ENCODE data around the gene NDP. TPM values are rescaled to one million over a fixed set of nuclear protein-coding genes. Genes with fewer than 3 reads are reported as not detected.

NDP gene
- total RNA-seq, 1 donor from 2014 or later = not detected

DNA sequence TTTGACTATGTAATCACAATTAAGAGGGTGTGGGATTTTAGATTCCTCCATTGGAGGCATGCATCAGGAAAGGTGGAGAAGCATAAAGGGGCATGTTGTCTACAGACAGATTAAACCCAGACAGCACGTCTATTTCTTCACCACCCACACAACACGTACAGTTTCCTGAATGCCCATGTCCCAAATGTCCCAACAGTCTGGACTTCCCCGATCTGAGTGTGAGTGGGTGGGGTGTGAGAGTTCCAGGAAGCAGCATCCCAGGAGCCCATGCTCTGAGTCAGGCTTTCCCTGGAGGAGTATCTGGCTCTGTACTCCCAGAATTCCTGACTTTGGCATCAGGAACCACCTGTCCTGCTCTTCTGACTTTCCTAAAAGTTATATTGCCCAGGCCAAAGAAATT lies 30.8 kb upstream of the NDP start:
- Mint-ChIP-seq H3K27me3 (no peaks in the 10 kb centered on the region), H3K4me1 (no peaks in the 10 kb centered on the region), H3K27ac (no peak overlapping the region), H3K9me3 (no peaks in the 10 kb centered on the region), H3K4me3 (no peak overlapping the region), H3K36me3 (ENCODE audit: low read depth) (no peaks in the 10 kb centered on the region)
- TF ChIP-seq, protein P1, sequence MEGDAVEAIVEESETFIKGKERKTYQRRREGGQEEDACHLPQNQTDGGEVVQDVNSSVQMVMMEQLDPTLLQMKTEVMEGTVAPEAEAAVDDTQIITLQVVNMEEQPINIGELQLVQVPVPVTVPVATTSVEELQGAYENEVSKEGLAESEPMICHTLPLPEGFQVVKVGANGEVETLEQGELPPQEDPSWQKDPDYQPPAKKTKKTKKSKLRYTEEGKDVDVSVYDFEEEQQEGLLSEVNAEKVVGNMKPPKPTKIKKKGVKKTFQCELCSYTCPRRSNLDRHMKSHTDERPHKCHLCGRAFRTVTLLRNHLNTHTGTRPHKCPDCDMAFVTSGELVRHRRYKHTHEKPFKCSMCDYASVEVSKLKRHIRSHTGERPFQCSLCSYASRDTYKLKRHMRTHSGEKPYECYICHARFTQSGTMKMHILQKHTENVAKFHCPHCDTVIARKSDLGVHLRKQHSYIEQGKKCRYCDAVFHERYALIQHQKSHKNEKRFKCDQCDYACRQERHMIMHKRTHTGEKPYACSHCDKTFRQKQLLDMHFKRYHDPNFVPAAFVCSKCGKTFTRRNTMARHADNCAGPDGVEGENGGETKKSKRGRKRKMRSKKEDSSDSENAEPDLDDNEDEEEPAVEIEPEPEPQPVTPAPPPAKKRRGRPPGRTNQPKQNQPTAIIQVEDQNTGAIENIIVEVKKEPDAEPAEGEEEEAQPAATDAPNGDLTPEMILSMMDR (IDR thresholded peaks at IDR 0.05) = no peak
- POLR2A ChIA-PET = no interaction called here
- intact Hi-C loops (cut with micrococcal nuclease) = no loop called here
- CTCF ChIA-PET = no interaction called here
- ATAC-seq (ENCODE audit: low read depth) (no peak), DNase-seq (no peak)

DNA sequence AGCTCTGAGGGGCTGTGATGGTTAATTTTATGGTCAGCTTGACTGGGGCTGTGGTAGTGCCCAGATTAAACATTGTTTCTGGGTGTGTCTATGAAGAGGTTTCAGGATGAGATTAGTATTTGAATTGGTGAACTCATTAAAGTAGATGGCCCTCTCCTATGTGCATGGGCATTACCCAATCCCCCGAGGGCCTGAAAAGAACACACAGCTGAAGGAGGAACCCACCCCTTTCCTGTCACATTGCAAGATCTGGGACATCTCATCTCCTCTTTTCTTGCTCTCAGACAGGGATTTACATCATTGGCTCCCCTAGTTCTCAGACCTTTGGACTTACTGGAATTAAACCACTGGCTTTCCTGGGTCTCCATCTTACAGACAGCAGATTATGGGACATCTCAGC lies 29.4 kb upstream of the NDP start:
- intact Hi-C loops (cut with micrococcal nuclease) = no loop called here
- H3K4me1 Mint-ChIP-seq = no peaks in the 10 kb centered on the region
- POLR2A ChIA-PET = no interaction called here
- ATAC-seq (ENCODE audit: low read depth) (no peak), DNase-seq (no peak)
- H3K9me3 Mint-ChIP-seq = no peaks in the 10 kb centered on the region
- H3K27me3 Mint-ChIP-seq = no peaks in the 10 kb centered on the region
- H3K4me3 Mint-ChIP-seq = no peak overlapping the region
- no peak overlapping the region for H3K27ac Mint-ChIP-seq
- TF ChIP-seq, protein P1 (IDR thresholded peaks at IDR 0.05) = no peak
- CTCF ChIA-PET = no interaction called here
- no peaks in the 10 kb centered on the region for H3K36me3 Mint-ChIP-seq (ENCODE audit: low read depth)

DNA sequence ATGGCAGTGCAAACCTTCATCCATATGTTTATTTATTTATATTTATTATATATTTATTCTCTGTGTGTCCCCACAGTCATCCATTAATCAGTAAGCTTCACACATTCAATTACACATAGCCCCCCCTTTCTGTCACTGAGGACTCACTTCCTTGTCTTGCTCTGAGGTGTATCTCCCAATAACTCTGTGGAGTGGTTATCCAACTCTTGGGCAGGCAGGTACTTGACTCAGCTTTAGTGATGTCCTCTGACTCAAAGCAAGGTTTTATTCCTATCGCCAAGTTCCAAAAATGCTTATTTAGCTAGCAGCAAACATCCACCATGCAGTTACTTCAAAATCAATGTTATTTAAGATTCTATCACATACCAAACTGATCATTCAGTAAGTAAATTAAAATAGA lies 25.2 kb upstream of the NDP start:
- ATAC-seq (ENCODE audit: low read depth) (no peak), DNase-seq (no peak)
- ChIA-PET CTCF (no interaction called here), POLR2A (no interaction called here)
- Mint-ChIP-seq H3K27me3 (no peaks in the 10 kb centered on the region), H3K9me3 (no peaks in the 10 kb centered on the region), H3K4me3 (no peak overlapping the region), H3K36me3 (ENCODE audit: low read depth) (no peaks in the 10 kb centered on the region), H3K4me1 (no peaks in the 10 kb centered on the region), H3K27ac (no peak overlapping the region)
- intact Hi-C loops (cut with micrococcal nuclease) = no loop called here
- TF ChIP-seq, protein P1 (IDR thresholded peaks at IDR 0.05) = no peak

DNA sequence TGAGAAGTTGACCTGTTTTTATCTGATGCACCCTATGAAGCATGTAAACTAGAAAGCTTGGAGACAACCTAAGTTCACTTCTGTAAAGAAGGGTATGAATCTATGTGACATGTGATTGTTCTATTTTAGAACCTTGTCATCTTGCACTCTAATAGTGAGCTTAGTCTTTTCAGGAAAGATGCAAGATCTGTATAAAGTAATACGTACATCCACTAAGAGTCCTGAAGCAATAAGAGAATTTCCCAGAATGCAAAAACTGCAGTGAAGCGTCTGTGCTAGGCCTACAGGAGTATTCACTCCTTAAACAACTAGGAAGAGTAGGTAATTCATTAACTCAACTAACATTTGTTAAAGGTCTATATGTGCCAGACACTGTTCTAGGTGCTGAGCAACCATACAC lies 23.3 kb upstream of the NDP start:
- TF ChIP-seq, protein P1 (IDR thresholded peaks at IDR 0.05) = no peak
- intact Hi-C loops (cut with micrococcal nuclease) = no loop called here
- Mint-ChIP-seq H3K27ac (no peak overlapping the region), H3K9me3 (no peaks in the 10 kb centered on the region), H3K4me3 (no peak overlapping the region), H3K27me3 (no peaks in the 10 kb centered on the region), H3K36me3 (ENCODE audit: low read depth) (no peaks in the 10 kb centered on the region), H3K4me1 (no peaks in the 10 kb centered on the region)
- DNase-seq (no peak), ATAC-seq (ENCODE audit: low read depth) (no peak)
- ChIA-PET CTCF (no interaction called here), POLR2A (no interaction called here)

DNA sequence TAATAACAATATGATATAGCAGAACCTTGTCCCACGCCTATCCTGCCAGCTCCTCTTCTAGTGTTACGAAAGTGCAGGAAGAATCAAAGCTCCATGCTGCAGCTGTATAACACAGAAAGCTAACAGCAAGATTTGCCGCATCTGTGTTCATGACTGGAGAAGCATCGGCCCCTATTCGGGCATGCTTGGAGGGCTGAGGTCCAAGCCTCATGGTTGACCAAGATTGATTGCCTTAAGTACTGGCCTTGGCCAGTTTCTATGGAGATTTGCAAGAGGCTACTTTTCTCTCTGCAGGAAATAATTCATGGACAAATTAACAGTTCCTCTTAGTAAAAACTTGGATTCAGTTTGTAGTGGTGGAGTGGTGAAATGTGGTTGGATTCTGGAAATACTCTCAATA lies 12.9 kb upstream of the NDP start:
- CTCF ChIA-PET = no interaction called here
- H3K4me3 Mint-ChIP-seq = no peak overlapping the region
- intact Hi-C loops (cut with micrococcal nuclease) = no loop called here
- H3K36me3 Mint-ChIP-seq (ENCODE audit: low read depth) = no peaks in the 10 kb centered on the region
- no peak for DNase-seq
- H3K27ac Mint-ChIP-seq = no peak overlapping the region
- TF ChIP-seq, protein P1 (IDR thresholded peaks at IDR 0.05) = no peak
- no peak for ATAC-seq (ENCODE audit: low read depth)
- POLR2A ChIA-PET = no interaction called here
- H3K27me3 Mint-ChIP-seq = no peaks in the 10 kb centered on the region
- H3K4me1 Mint-ChIP-seq = no peaks in the 10 kb centered on the region
- no peaks in the 10 kb centered on the region for H3K9me3 Mint-ChIP-seq
